Vagina (tissue), 2 donors: ENCODE measurements around the gene CELF4. TPM values are rescaled to one million over a fixed set of nuclear protein-coding genes. Genes with fewer than 3 reads are reported as not detected.

Source experiments
- DNase-seq, 2 donors: peaks; one replicate each; pipeline ENCODE4 v3.0.0-alpha.2; 2017; ENCODE audit errors: extremely low spot score in 2 of 2
- H3K27ac ChIP-seq: fragments of 200-600 bp; sonication (generic); one replicate; pipeline ENCODE4 v1.5.1; 2019
- H3K27me3 ChIP-seq: fragments of 200-600 bp; sonication (generic); one replicate; pipeline ENCODE4 v1.5.1; 2019
- H3K36me3 ChIP-seq, 2 donors: fragments of 200-600 bp; sonication (generic); one replicate each; pipeline ENCODE4 v1.5.1; 2017 to 2019
- H3K4me1 ChIP-seq: fragments of 200-600 bp; sonication (generic); one replicate; pipeline ENCODE4 v1.5.1; 2019
- H3K4me3 ChIP-seq, 2 donors: fragments of 200-600 bp; sonication (generic); 1 replicate in 1 of 2; 2 replicates in 1 of 2; pipeline ENCODE4 v1.5.1; 2016 to 2019
- H3K9me3 ChIP-seq: fragments of 200-600 bp; sonication (generic); one replicate; pipeline ENCODE4 v1.5.1; 2019
- CTCF ChIP-seq, 3 experiments: fragments of 450-650 bp in 2 of 3; fragments of 200-600 bp in 1 of 3; sonication (generic) in 1 of 3; IDR thresholded peaks; one replicate each; pipeline ENCODE4 v1.5.1; 2017 to 2019; ENCODE audit warnings: antibody characterized with exemption in 3 of 3, mild to moderate bottlenecking in 2 of 3, moderate library complexity in 2 of 3
- POLR2A ChIP-seq, 2 donors: fragments of 450-650 bp; IDR thresholded peaks; one replicate each; pipeline ENCODE4 v1.6.1; 2017; ENCODE audit warnings: antibody characterized with exemption in 2 of 2, mild to moderate bottlenecking in 2 of 2, moderate library complexity in 2 of 2
- POLR2AphosphoS5 ChIP-seq, 2 donors: sonication (generic); formaldehyde crosslinking; IDR thresholded peaks; one replicate each; pipeline ENCODE4 v1.9.0; 2017; ENCODE audit warnings: antibody characterized with exemption in 2 of 2, mild to moderate bottlenecking in 2 of 2, low read depth in 1 of 2; ENCODE audit not compliant: insufficient read depth in 1 of 2
- intact Hi-C: fragments of 100-400 bp; cut with DNase I; formaldehyde crosslinking; loops from one replicate; pipeline ENCODE4 v1.15.1; 2023
- total RNA-seq: library from RNA; depleted of rRNA; stranded (reverse); fragments of >200 nt; gene quantifications from one replicate; pipeline ENCODE4 v1.2.3, GENCODE V29; 2016

The CELF4 gene
- total RNA-seq, 1 donor from 2014 or later: 2.2 TPM

- TF ChIP-seq CTCF (IDR thresholded peaks at IDR 0.05) (no peak), POLR2AphosphoS5 (IDR thresholded peaks at IDR 0.05; ENCODE audit: insufficient read depth in 1 of 2, low read depth in 1 of 2) (no peak), POLR2A (IDR thresholded peaks at IDR 0.05) (no peak)
- no peaks in the 10 kb centered on the region for H3K27me3 ChIP-seq
- no peaks in the 10 kb centered on the region for H3K9me3 ChIP-seq
- no peak overlapping the region for H3K27ac ChIP-seq
- intact Hi-C loops: no loop called here
- H3K36me3 ChIP-seq: no peaks in the 10 kb centered on the region
- no peak for DNase-seq
- H3K4me3 ChIP-seq: no peak overlapping the region
- no peaks in the 10 kb centered on the region for H3K4me1 ChIP-seq
These were observed 31.0 kb downstream of the CELF4 start for GRCh38 chr18:37534627-37535026.

GRCh38 chr18:37533647-37534584 lies 31.7 kb downstream of the CELF4 start:
- Histone ChIP-seq H3K4me3 (no peak overlapping the region), H3K27me3 (no peaks in the 10 kb centered on the region), H3K4me1 (no peaks in the 10 kb centered on the region), H3K27ac (no peak overlapping the region), H3K9me3 (no peaks in the 10 kb centered on the region), H3K36me3 (no peaks in the 10 kb centered on the region)
- no peak for DNase-seq
- TF ChIP-seq POLR2AphosphoS5 (IDR thresholded peaks at IDR 0.05; ENCODE audit: insufficient read depth in 1 of 2, low read depth in 1 of 2): no peak
- no peak for TF ChIP-seq POLR2A (IDR thresholded peaks at IDR 0.05)
- TF ChIP-seq CTCF (IDR thresholded peaks at IDR 0.05): no peak
- intact Hi-C loops: no loop called here

GRCh38 chr18:37532917-37533316 lies 32.7 kb downstream of the CELF4 start:
- no peak for TF ChIP-seq POLR2AphosphoS5 (IDR thresholded peaks at IDR 0.05; ENCODE audit: insufficient read depth in 1 of 2, low read depth in 1 of 2)
- TF ChIP-seq CTCF (IDR thresholded peaks at IDR 0.05): no peak
- no peak for TF ChIP-seq POLR2A (IDR thresholded peaks at IDR 0.05)
- H3K36me3 ChIP-seq: no peaks in the 10 kb centered on the region
- H3K27ac ChIP-seq: no peak overlapping the region
- H3K9me3 ChIP-seq: no peaks in the 10 kb centered on the region
- no peaks in the 10 kb centered on the region for H3K27me3 ChIP-seq
- H3K4me3 ChIP-seq: no peak overlapping the region
- no peaks in the 10 kb centered on the region for H3K4me1 ChIP-seq
- intact Hi-C loops: no loop called here
- no peak for DNase-seq

- TF ChIP-seq CTCF (IDR thresholded peaks at IDR 0.05) (no peak), POLR2A (IDR thresholded peaks at IDR 0.05) (no peak)
- no peaks in the 10 kb centered on the region for H3K36me3 ChIP-seq
- no peak for DNase-seq
- H3K9me3 ChIP-seq: no peaks in the 10 kb centered on the region
- intact Hi-C loops: no loop called here
- no peaks in the 10 kb centered on the region for H3K4me1 ChIP-seq
- no peak overlapping the region for H3K27ac ChIP-seq
- no peaks in the 10 kb centered on the region for H3K27me3 ChIP-seq
- no peak overlapping the region for H3K4me3 ChIP-seq
These were observed 35.7 kb downstream of the CELF4 start for GRCh38 chr18:37529863-37530262.

- H3K9me3 ChIP-seq: no peaks in the 10 kb centered on the region
- TF ChIP-seq POLR2AphosphoS5 (IDR thresholded peaks at IDR 0.05; ENCODE audit: insufficient read depth in 1 of 2, low read depth in 1 of 2) (no peak), POLR2A (IDR thresholded peaks at IDR 0.05) (no peak)
- H3K36me3 ChIP-seq: no peaks in the 10 kb centered on the region
- no peaks in the 10 kb centered on the region for H3K27me3 ChIP-seq
- no peak for DNase-seq
- H3K4me1 ChIP-seq: no peaks in the 10 kb centered on the region
- no peak overlapping the region for H3K4me3 ChIP-seq
- H3K27ac ChIP-seq: no peak overlapping the region
- intact Hi-C loops: no loop called here
These were observed 36.3 kb downstream of the CELF4 start for GRCh38 chr18:37529296-37529695.
